ENCODE measurements around the gene TSPOAP1.

TSPOAP1 gene

GRCh38 chr17:58272367-58273280 lies 56.0 kb downstream of the TSPOAP1 start:
- no peak for DNase-seq

GRCh38 chr17:58271216-58271931 lies 57.2 kb downstream of the TSPOAP1 start:
- no peak for DNase-seq

GRCh38 chr17:58270476-58271215 lies 57.9 kb downstream of the TSPOAP1 start:
- no peak for DNase-seq

GRCh38 chr17:58269557-58270291 lies 58.9 kb downstream of the TSPOAP1 start:
- DNase-seq, result no peak

GRCh38 chr17:58268774-58269556 lies 59.6 kb downstream of the TSPOAP1 start:
- no peak for DNase-seq

GRCh38 chr17:58268326-58268725 lies 60.3 kb downstream of the TSPOAP1 start:
- DNase-seq, result no peak

GRCh38 chr17:58267347-58268324 lies 61.0 kb downstream of the TSPOAP1 start:
- no peak for DNase-seq

- DNase-seq, result no peak
Observed at GRCh38 chr17:58265902-58266875, 62.4 kb downstream of the TSPOAP1 start.

GRCh38 chr17:58265271-58265670 lies 63.3 kb downstream of the TSPOAP1 start:
- DNase-seq, result no peak

GRCh38 chr17:58264407-58265103 lies 64.0 kb downstream of the TSPOAP1 start:
- no peak for DNase-seq

- no peak for DNase-seq
Observed at GRCh38 chr17:58263773-58264172, 64.8 kb downstream of the TSPOAP1 start.

GRCh38 chr17:58262149-58262548 lies 66.4 kb downstream of the TSPOAP1 start:
- DNase-seq, result no peak

GRCh38 chr17:58254803-58255202 lies 73.8 kb downstream of the TSPOAP1 start:
- DNase-seq, result no peak

GRCh38 chr17:58253082-58253481 lies 75.5 kb downstream of the TSPOAP1 start:
- DNase-seq, result no peak

GRCh38 chr17:58252141-58252540 lies 76.5 kb downstream of the TSPOAP1 start:
- no peak for DNase-seq
